HFFc6 (cell line): ENCODE measurements around the gene PHKB. TPM values are rescaled to one million over a fixed set of nuclear protein-coding genes. Genes with fewer than 3 reads are reported as not detected.

Experiments used
- DNase-seq: peaks from one replicate; pipeline ENCODE4 v3.0.0-alpha.2; 2018
- H3K27ac Mint-ChIP-seq: 2 replicates; pipeline ENCODE4 v1.8.0; 2020; ENCODE audit warnings: mild to moderate bottlenecking, mixed read lengths
- H3K27me3 Mint-ChIP-seq: 2 replicates; pipeline ENCODE4 v1.8.0; 2021; ENCODE audit warnings: mild to moderate bottlenecking, moderate library complexity, mixed read lengths; ENCODE audit not compliant: insufficient read depth
- H3K36me3 Mint-ChIP-seq: 2 replicates; pipeline ENCODE4 v1.8.0; 2021; ENCODE audit warnings: low read depth, mixed read lengths
- H3K4me1 Mint-ChIP-seq: 2 replicates; pipeline ENCODE4 v1.8.0; 2020; ENCODE audit warnings: low read depth, mixed read lengths
- H3K4me3 Mint-ChIP-seq: 2 replicates; pipeline ENCODE4 v1.8.0; 2020; ENCODE audit warnings: mild to moderate bottlenecking, moderate library complexity, mixed read lengths
- H3K9me3 Mint-ChIP-seq: 2 replicates; pipeline ENCODE4 v1.8.0; 2020; ENCODE audit warnings: mild to moderate bottlenecking, mixed read lengths
- CTCF ChIP-seq: fragments of 200-600 bp; sonication (generic); IDR thresholded peaks from 2 replicates; pipeline ENCODE4 v1.5.0; 2021; ENCODE audit warnings: antibody characterized with exemption, mild to moderate bottlenecking
- total RNA-seq, 6 experiments: library from RNA; stranded (reverse); fragmentation: NEBNext Ultra II Directional; extraction: Animal tissue kit (Norgen Biotek cat#: 25700); gene quantifications; 2 replicates in 1 of 6; 3 replicates in 5 of 6; pipeline ENCODE4 v1.2.3, GENCODE V29; 2021

PHKB gene
- total RNA-seq, 6 experiments from 2014 or later: 54.5 to 66.5 (median 62.6) TPM

- H3K36me3 Mint-ChIP-seq: peaks cover 25% of the 10 kb centered on the region
- no peaks in the 10 kb centered on the region for H3K9me3 Mint-ChIP-seq
- H3K27me3 Mint-ChIP-seq: peaks cover 4% of the 10 kb centered on the region
- no peak overlapping the region for H3K4me3 Mint-ChIP-seq
- no peak for TF ChIP-seq CTCF
- no peak overlapping the region for H3K27ac Mint-ChIP-seq
- peaks cover 39% of the 10 kb centered on the region for H3K4me1 Mint-ChIP-seq
- DNase-seq: no peak
Measured at GRCh38 chr16:47458331-47458730, 2.8 kb upstream of the PHKB start.

GRCh38 chr16:47459603-47460002, 1.5 kb upstream of the PHKB start:
- Mint-ChIP-seq H3K27me3 (peaks cover 4% of the 10 kb centered on the region), H3K36me3 (peaks cover 25% of the 10 kb centered on the region), H3K27ac (peak overlapping the region; percentile 96), H3K4me1 (peaks cover 52% of the 10 kb centered on the region), H3K9me3 (no peaks in the 10 kb centered on the region), H3K4me3 (peak overlapping the region; percentile 99)
- DNase-seq: no peak
- no peak for TF ChIP-seq CTCF

- peak overlapping the region; percentile 99 for H3K4me3 Mint-ChIP-seq
- H3K4me1 Mint-ChIP-seq: peaks cover 59% of the 10 kb centered on the region
- H3K9me3 Mint-ChIP-seq: no peaks in the 10 kb centered on the region
- no peak for DNase-seq
- H3K27ac Mint-ChIP-seq: peak overlapping the region; percentile 96
- H3K36me3 Mint-ChIP-seq: peaks cover 27% of the 10 kb centered on the region
- no peak for TF ChIP-seq CTCF
- H3K27me3 Mint-ChIP-seq: peaks cover 4% of the 10 kb centered on the region
Measured at GRCh38 chr16:47460359-47460710, 796 bp upstream of the PHKB start.

GRCh38 chr16:47461598-47462266, 601 bp downstream of the PHKB start:
- Mint-ChIP-seq H3K9me3 (no peaks in the 10 kb centered on the region), H3K36me3 (peaks cover 31% of the 10 kb centered on the region), H3K27me3 (peaks cover 4% of the 10 kb centered on the region), H3K27ac (peak overlapping the region; percentile 96), H3K4me3 (peak overlapping the region; percentile 99), H3K4me1 (peaks cover 71% of the 10 kb centered on the region)
- peak; percentile 31 for DNase-seq
- no peak for TF ChIP-seq CTCF

GRCh38 chr16:47463771-47464624, 2.9 kb downstream of the PHKB start:
- Mint-ChIP-seq H3K27me3 (peaks cover 4% of the 10 kb centered on the region), H3K9me3 (no peaks in the 10 kb centered on the region), H3K36me3 (peaks cover 26% of the 10 kb centered on the region), H3K27ac (no peak overlapping the region), H3K4me3 (no peak overlapping the region), H3K4me1 (peaks cover 77% of the 10 kb centered on the region)
- TF ChIP-seq CTCF: no peak
- no peak for DNase-seq
